ENCODE measurements around the gene LHX3. TPM values are rescaled to one million over a fixed set of nuclear protein-coding genes. Genes with fewer than 3 reads are reported as not detected.

The LHX3 gene
- total RNA-seq, 1 experiment from 2014 or later = not detected

GRCh38 chr9:136213733-136214132, 8.8 kb upstream of the LHX3 start:
- Histone ChIP-seq H2BK20ac (ENCODE audit: low read depth, low read length, poor library complexity, severe bottlenecking) (no peak overlapping the region), H3K79me1 (ENCODE audit: insufficient read depth, low read depth, low read length, poor library complexity, severe bottlenecking) (no peaks in the 10 kb centered on the region), H4K91ac (ENCODE audit: insufficient read length, low read depth, low read length) (no peak overlapping the region), H2AFZ (ENCODE audit: low read length) (no peak overlapping the region), H2BK15ac (ENCODE audit: low read depth, low read length) (no peak overlapping the region), H3T11ph (ENCODE audit: low read length) (no peak overlapping the region), H3K14ac (ENCODE audit: insufficient read depth, low read length) (no peak overlapping the region), H3K4me2 (ENCODE audit: insufficient read depth, insufficient read length, low read length) (no peak overlapping the region), H3K4ac (ENCODE audit: low read depth, low read length) (no peak overlapping the region), H3K27me3 (ENCODE audit: insufficient read depth, low read length) (no peaks in the 10 kb centered on the region), H4K20me1 (ENCODE audit: control insufficient read depth, insufficient read depth, insufficient read length) (no peaks in the 10 kb centered on the region), H4K8ac (replicated peaks; ENCODE audit: insufficient read length, low read depth, low read length) (no peak overlapping the region), H3K23me2 (ENCODE audit: insufficient read length, low read depth, low read length, poor library complexity, severe bottlenecking) (no peaks in the 10 kb centered on the region), H4K5ac (ENCODE audit: insufficient read length, low read depth, low read length) (no peak overlapping the region), H3K23ac (ENCODE audit: insufficient read length, low read depth, low read length) (no peak overlapping the region), H3K27ac (ENCODE audit: insufficient read length, low read depth, low read length) (no peak overlapping the region), H3K4me1 (ENCODE audit: insufficient read depth, low read length) (no peaks in the 10 kb centered on the region), H3K56ac (ENCODE audit: insufficient read length, low read depth, low read length) (no peak overlapping the region), H2BK5ac (ENCODE audit: insufficient read length, low read length) (no peak overlapping the region), H3K9ac (ENCODE audit: extremely low read depth, insufficient read length, low read length) (no peak overlapping the region), H2BK120ac (ENCODE audit: low read depth, low read length, poor library complexity, severe bottlenecking) (no peak overlapping the region), H2AK5ac (ENCODE audit: insufficient read length, low read length) (no peak overlapping the region), H2BK12ac (ENCODE audit: insufficient read length, low read depth, low read length) (no peak overlapping the region), H3K9me3 (ENCODE audit: control insufficient read depth, low read depth, low read length) (no peaks in the 10 kb centered on the region), H3K18ac (ENCODE audit: insufficient read length, low read depth, low read length) (no peak overlapping the region), H3K79me2 (ENCODE audit: insufficient read depth, low read length) (no peaks in the 10 kb centered on the region)
- H3K4me3 Mint-ChIP-seq = no peak overlapping the region
- WGBS (ENCODE audit: extremely low coverage, insufficient read length, low lambda C conversion rate) = no CpG with 5 or more reads among the region's 9 CpGs
- H3K4me1 Mint-ChIP-seq = no peaks in the 10 kb centered on the region
- no peaks in the 10 kb centered on the region; a peak in 1 of 5 replicates for H3K9me3 Mint-ChIP-seq
- H3K27ac Mint-ChIP-seq = no peak overlapping the region
- DNase-seq = no peak
- H3K36me3 Mint-ChIP-seq (ENCODE audit: insufficient read depth in 1 of 3, low read depth in 3 of 3) = peaks cover 32 to 52% (median 48%) of the 10 kb centered on the region in 3 experiments
- no peak for TF ChIP-seq CTCF (conservative IDR thresholded peaks at IDR 0.05)
- no peaks in the 10 kb centered on the region for H3K27me3 Mint-ChIP-seq (ENCODE audit: low read depth)

Measured in H9 (cell line).